NCI-H69 (cell line): ENCODE measurements around the gene PCCA.
"Not testable (repeated sequence)": the region's sequence is repeated elsewhere in the genome, so short reads cannot be mapped to it uniquely, and the experiment has no call there.

ENCODE experiments used
- DNase-seq: peaks from one replicate; lab custom pipeline; 2025; lab: John Stamatoyannopoulos, UW

Gene PCCA

GRCh38 chr13:100141461-100141961 is 52.6 kb downstream of the PCCA start:
- DNase-seq: peak; percentile 23

- no peak for DNase-seq
These were observed 57.6 kb downstream of the PCCA start for GRCh38 chr13:100146534-100146933.

- no peak for DNase-seq
These were observed 58.9 kb downstream of the PCCA start for GRCh38 chr13:100147825-100148224.

GRCh38 chr13:100148422-100148821 is 59.5 kb downstream of the PCCA start:
- DNase-seq: no peak

- DNase-seq: no peak
These were observed 60.5 kb downstream of the PCCA start for GRCh38 chr13:100149389-100149788.

- DNase-seq: not testable (repeated sequence)
These were observed 61.8 kb downstream of the PCCA start for GRCh38 chr13:100150711-100151110.

- DNase-seq: peak; percentile 84
These were observed 66.0 kb downstream of the PCCA start for GRCh38 chr13:100154842-100155416.

- peak; percentile 80 for DNase-seq
These were observed 67.9 kb downstream of the PCCA start for GRCh38 chr13:100156788-100157187.

GRCh38 chr13:100158569-100158968 is 69.7 kb downstream of the PCCA start:
- DNase-seq: no peak

- DNase-seq: no peak
These were observed 70.7 kb downstream of the PCCA start for GRCh38 chr13:100159584-100159983.

GRCh38 chr13:100160450-100160849 is 71.6 kb downstream of the PCCA start:
- DNase-seq: no peak

- DNase-seq: no peak
These were observed 74.5 kb downstream of the PCCA start for GRCh38 chr13:100163375-100163774.

GRCh38 chr13:100173203-100173602 is 84.3 kb downstream of the PCCA start:
- no peak for DNase-seq

GRCh38 chr13:100174455-100174854 is 85.6 kb downstream of the PCCA start:
- not testable (repeated sequence) for DNase-seq

GRCh38 chr13:100175078-100175802 is 86.3 kb downstream of the PCCA start:
- peak; percentile 64 for DNase-seq

- no peak for DNase-seq
These were observed 86.9 kb downstream of the PCCA start for GRCh38 chr13:100175803-100176182.

GRCh38 chr13:100176801-100177400 is 88.0 kb downstream of the PCCA start:
- DNase-seq: peak; percentile 90

GRCh38 chr13:100178309-100178708 is 89.4 kb downstream of the PCCA start:
- DNase-seq: peak; percentile 52

GRCh38 chr13:100179276-100179675 is 90.4 kb downstream of the PCCA start:
- DNase-seq: no peak

GRCh38 chr13:100182900-100183490 is 94.1 kb downstream of the PCCA start:
- peak; percentile 83 for DNase-seq

GRCh38 chr13:100184095-100184494 is 95.2 kb downstream of the PCCA start:
- no peak for DNase-seq

- no peak for DNase-seq
These were observed 106.7 kb downstream of the PCCA start for GRCh38 chr13:100195568-100195967.

GRCh38 chr13:100196375-100196774 is 107.5 kb downstream of the PCCA start:
- DNase-seq: no peak
